ENCODE data around the gene WHRN. TPM values are rescaled to one million over a fixed set of nuclear protein-coding genes. Genes with fewer than 3 reads are reported as not detected.

WHRN gene
- polyA plus RNA-seq, 1 donor (not counting 4 experiments of a cell fraction or from before 2014, with no cell fraction given), result 1.2 TPM

- no peak for TF ChIP-seq CTCF (optimal IDR thresholded peaks at IDR 0.05 in 1 of 3, IDR thresholded peaks at IDR 0.05 in 1 of 3, conservative IDR thresholded peaks at IDR 0.05 in 1 of 3; ENCODE audit: extremely low read depth in 1 of 3, insufficient read depth in 2 of 3, low read length in 3 of 3)
- no peak for TF ChIP-seq EZH2 (IDR thresholded peaks at IDR 0.05; ENCODE audit: low read length)
- Histone ChIP-seq H3K9ac (ENCODE audit: control insufficient read depth, extremely low read depth, insufficient read depth, low read length) (no peak overlapping the region), H3K27me3 (ENCODE audit: control insufficient read depth, extremely low read depth, insufficient read depth, low read length) (peaks cover 6% of the 10 kb centered on the region), H3K36me3 (ENCODE audit: control insufficient read depth in 2 of 2, extremely low read depth in 1 of 2, insufficient read depth in 2 of 2, low read length in 2 of 2) (no peaks in the 10 kb centered on the region), H3K4me2 (ENCODE audit: control insufficient read depth, extremely low read depth, insufficient read depth, low read depth, low read length) (no peak overlapping the region), H3K4me1 (ENCODE audit: control insufficient read depth, extremely low read depth, insufficient read depth, low read length) (peaks cover 23% of the 10 kb centered on the region), H2AFZ (ENCODE audit: control insufficient read depth, low read length) (no peak overlapping the region), H3K4me3 (ENCODE audit: control insufficient read depth in 2 of 3, extremely low read depth in 1 of 3, insufficient read depth in 2 of 3, low read depth in 1 of 3, low read length in 3 of 3) (no peak overlapping the region), H3K9me3 (ENCODE audit: control insufficient read depth, low read depth, low read length) (no peaks in the 10 kb centered on the region), H3K27ac (ENCODE audit: control insufficient read depth, insufficient read depth, low read length) (no peak overlapping the region), H3K79me2 (ENCODE audit: control insufficient read depth, insufficient read depth, low read length) (no peaks in the 10 kb centered on the region), H4K20me1 (ENCODE audit: control insufficient read depth, extremely low read depth, insufficient read depth, low read length) (no peaks in the 10 kb centered on the region), H3K9me1 (ENCODE audit: control insufficient read depth, extremely low read depth, insufficient read depth, low read length) (no peaks in the 10 kb centered on the region)
- dilution Hi-C loops (cut with MboI; ENCODE audit: extremely low pct_ligation_motif_present, low sequenced_read_pairs), result no loop called here
- DNase-seq (ENCODE audit: low read depth, low spot score), result no peak
- no peak for FAIRE-seq
Observed at GRCh38 chr9:114488398-114489129, 16.7 kb downstream of the WHRN start.

GRCh38 chr9:114487607-114488300 lies 17.5 kb downstream of the WHRN start:
- Histone ChIP-seq H3K9me3 (ENCODE audit: control insufficient read depth, low read depth, low read length) (no peaks in the 10 kb centered on the region), H3K9ac (ENCODE audit: control insufficient read depth, extremely low read depth, insufficient read depth, low read length) (no peak overlapping the region), H4K20me1 (ENCODE audit: control insufficient read depth, extremely low read depth, insufficient read depth, low read length) (no peaks in the 10 kb centered on the region), H3K27ac (ENCODE audit: control insufficient read depth, insufficient read depth, low read length) (no peak overlapping the region), H2AFZ (ENCODE audit: control insufficient read depth, low read length) (no peak overlapping the region), H3K4me1 (ENCODE audit: control insufficient read depth, extremely low read depth, insufficient read depth, low read length) (peaks cover 23% of the 10 kb centered on the region), H3K27me3 (ENCODE audit: control insufficient read depth, extremely low read depth, insufficient read depth, low read length) (peaks cover 11% of the 10 kb centered on the region), H3K79me2 (ENCODE audit: control insufficient read depth, insufficient read depth, low read length) (no peaks in the 10 kb centered on the region), H3K4me3 (ENCODE audit: control insufficient read depth in 2 of 3, extremely low read depth in 1 of 3, insufficient read depth in 2 of 3, low read depth in 1 of 3, low read length in 3 of 3) (no peak overlapping the region), H3K9me1 (ENCODE audit: control insufficient read depth, extremely low read depth, insufficient read depth, low read length) (no peaks in the 10 kb centered on the region), H3K4me2 (ENCODE audit: control insufficient read depth, extremely low read depth, insufficient read depth, low read depth, low read length) (no peak overlapping the region), H3K36me3 (ENCODE audit: control insufficient read depth in 2 of 2, extremely low read depth in 1 of 2, insufficient read depth in 2 of 2, low read length in 2 of 2) (no peaks in the 10 kb centered on the region)
- dilution Hi-C loops (cut with MboI; ENCODE audit: extremely low pct_ligation_motif_present, low sequenced_read_pairs), result no loop called here
- no peak for TF ChIP-seq EZH2 (IDR thresholded peaks at IDR 0.05; ENCODE audit: low read length)
- peak; percentile 80 to 94 (median 88) for TF ChIP-seq CTCF (optimal IDR thresholded peaks at IDR 0.05 in 1 of 3, IDR thresholded peaks at IDR 0.05 in 1 of 3, conservative IDR thresholded peaks at IDR 0.05 in 1 of 3; ENCODE audit: extremely low read depth in 1 of 3, insufficient read depth in 2 of 3, low read length in 3 of 3)
- FAIRE-seq (peak; percentile 52), DNase-seq (ENCODE audit: low read depth, low spot score) (no peak)

Data from keratinocyte (primary cell).